NCI-H2196 (cell line): ENCODE measurements around the gene CPZ.

ENCODE experiments used
- DNase-seq: peaks from one replicate; lab custom pipeline; 2025; ENCODE audit not compliant: unreplicated experiment; lab: John Stamatoyannopoulos, UW

The CPZ gene

DNA sequence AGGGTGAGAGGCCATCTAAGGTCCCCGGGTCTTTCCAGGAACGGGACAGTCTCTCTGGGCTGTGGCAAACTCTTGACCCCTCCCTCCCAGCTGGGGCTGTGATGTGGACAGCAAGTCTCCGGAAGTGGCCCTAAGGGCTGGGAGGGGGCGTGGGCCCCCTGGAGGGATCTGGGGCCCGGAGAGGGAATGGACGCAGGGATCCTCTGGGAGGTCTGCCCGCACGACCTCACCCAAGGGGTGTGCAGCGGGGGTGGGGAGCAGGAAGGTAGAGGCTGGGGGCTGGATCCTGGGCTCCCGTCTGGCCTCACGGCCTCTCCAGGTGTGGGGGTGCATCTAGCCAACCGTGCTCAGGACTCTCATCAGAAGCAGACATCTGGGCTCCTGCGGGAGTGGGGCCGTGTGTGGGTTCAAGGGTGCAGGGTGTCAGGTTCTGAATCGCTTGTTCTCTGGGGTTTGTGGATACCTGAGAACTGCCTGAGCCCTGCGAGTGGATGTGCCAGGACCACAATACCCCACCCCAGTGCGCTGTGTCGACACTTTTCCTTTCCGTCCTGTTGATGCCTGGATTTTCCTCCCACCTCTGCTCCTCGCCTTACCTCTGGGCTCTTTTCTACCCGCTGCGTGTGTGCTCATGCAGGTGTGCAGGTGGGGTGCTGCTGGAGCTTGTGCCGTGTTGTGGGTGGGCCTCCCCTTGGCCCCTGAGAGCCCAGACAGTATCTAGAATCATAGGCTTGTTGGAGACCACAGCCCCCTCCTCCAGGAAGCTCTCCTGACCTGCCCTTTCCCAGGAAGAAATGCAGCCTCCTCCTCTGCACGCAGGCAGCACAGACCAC lies 915 bp downstream of the CPZ start:
- DNase-seq: no peak

DNA sequence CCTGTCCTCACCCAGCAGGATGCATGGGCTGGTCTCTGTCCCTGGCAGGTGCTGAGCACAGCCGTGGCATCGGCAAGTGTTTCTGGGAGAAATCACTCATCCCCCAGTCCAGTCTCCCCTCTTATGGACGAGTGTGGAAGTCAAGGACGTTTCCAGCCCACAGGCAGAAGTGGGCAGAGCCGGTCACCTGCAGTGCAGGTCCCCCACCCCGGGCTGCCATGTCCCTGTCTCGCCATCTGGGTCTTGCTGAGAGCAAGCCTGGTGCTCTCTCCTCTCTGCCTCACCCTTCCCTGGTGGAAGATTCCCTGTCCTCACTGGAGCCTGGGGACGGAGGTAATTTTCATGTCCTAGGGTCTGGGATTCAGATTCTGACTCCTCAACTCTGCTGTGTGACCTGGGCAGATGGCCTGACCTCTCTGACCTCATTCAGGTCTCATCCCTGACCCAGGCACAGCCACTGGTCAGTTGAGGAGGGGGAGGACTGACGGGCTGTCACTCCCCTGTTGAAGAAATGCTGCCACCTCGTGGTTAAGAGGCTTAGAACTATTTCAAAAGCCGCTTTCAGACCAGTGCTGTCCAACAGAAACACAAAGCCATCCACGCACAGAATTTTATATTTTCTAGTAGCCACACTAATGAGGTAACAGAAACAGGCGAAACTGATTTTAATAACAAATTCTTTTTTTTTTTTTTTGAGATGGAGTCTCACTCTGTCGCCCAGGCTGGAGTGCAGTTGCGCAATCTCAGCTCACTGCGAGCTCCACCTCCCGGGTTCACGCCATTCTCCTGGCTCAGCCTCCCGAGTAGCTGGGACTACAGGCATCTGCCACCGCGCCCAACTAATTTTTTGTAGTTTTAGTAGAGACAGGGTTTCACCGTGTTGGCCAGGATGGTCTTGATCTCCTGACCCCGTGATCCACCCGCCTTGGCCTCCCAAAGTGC lies 1.8 kb downstream of the CPZ start:
- peak; percentile 84 for DNase-seq

DNA sequence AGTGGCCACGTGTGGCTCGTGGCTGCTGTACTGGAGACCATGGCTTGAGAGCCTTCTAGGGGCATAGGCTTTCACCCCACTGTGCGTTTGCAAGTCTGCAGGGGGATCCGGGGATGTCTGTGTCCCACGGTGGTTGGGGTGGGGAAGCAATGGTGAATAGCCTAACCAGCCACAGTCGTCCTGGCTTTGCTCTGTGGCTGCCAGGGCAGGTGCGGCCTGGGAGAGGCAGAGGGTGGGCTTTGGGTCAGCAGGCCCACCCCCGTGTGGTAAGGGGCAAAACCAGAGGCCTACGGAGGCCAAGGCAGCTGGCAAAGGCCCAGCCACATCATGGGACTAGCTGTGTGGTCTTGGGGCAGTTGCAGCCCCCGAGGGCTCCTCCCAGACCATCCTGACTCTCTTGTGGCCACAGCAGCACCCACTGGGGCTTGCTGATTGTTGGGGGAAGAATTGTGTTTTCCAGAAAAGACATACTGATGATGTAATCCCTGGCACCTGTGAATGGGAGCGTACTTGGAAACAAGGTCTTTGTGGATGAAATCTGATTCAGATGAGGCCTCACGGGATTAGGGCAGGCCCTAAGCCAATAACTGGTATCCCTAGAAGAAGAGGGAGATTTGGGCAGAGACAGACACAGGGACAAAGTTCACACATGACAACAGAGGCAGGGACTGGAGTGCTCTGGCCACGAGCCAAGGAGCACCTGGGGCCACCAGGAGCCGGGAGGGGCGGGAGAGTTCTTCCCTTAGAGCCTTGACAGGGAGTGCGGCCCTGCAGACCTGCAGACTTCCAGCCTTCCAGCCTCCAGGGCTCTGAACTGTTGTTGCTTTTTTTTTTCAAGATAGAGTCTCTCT lies 2.9 kb downstream of the CPZ start:
- no peak for DNase-seq

DNA sequence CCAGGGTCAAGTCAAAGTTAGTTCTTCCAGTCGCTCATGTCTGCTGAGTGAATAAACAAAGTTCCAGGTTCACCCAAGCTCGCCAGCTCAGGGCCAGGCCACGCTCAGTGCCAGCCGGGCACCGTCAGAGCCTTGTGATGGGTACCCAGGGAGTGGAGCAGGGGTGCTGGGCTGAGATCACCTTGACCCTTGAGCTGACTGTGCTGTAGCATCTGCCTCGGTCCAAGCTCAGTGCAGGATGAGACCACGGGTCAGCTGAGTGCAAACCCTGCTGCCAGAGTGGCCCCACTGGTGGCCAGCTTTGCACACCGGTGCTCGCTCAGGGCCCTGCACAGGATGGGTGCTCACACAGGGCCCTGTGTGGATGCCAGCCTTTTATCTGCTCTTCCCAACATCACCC lies 4.3 kb downstream of the CPZ start:
- DNase-seq: no peak

DNA sequence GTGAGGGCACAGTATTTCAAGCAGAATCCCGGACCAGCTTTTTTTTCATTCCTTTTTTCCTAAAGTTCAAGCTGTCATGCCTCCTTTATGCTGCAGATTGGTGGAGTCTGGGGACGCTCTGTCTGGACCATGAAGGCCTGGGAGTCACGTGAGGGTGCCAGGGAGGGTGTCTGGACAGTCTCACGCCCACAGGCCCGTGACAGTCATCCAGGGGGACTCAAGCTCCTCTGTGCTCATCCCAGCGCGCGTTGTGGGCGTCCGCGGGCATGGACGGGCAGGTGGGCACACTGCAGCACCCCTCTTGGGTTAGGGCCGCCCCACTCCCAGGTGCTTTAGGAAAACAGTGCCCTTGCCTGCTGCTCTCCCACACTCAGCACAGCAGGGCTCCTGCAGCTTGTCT lies 4.8 kb downstream of the CPZ start:
- DNase-seq: no peak

DNA sequence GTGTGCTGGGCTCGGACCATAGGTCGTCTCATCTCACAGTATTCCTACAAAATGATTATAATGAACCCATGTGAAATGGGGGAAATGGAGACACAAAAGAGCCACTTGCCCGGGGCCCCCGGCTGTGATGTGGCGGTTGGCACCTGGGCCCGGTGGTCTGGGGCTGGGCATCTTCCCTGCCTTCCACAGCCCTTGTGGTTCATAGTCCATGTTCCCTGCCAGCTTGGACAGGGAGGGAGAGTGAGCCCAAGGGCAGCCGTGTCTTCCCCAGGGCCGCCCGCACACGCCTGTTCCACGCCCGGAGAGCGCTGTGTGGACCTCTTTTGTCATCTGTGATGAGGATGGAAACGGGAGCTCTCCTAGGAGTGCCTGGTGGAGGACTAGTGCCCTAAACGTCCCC lies 5.2 kb downstream of the CPZ start:
- DNase-seq: no peak

DNA sequence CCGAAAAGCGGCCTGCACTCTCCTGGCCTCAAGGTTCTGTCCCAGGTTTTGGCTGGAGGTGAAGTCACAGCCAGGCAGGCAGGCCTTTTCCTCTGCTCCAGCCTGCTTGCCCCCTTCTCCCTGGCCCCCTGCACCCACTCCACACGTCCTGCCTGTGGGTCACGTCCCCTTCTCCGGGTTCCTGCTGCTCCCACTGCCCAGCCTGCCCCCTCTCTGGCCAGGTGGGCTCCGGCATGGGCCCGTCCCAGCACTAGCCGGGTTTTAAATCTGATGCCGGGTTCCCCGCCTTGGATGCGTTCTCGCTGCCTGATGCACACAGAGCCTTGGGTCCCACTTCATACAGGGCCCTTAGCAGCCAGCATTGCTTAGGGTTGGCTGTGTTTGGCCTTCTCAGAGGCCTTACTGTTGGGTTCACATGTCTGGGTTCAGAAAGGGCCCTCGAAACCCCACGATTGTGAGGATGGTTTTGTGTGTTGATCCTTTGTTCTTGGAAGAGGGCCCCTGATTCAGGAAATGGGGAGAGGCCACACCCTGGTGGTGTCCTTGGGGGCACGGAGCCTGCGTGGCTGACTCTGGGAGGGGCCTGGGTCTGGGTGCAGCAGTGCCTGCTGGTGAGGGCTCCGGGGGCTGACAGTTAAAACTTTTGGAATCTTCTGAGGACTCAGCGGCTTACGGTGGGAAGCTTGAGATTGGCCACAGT lies 6.0 kb downstream of the CPZ start:
- DNase-seq: no peak

DNA sequence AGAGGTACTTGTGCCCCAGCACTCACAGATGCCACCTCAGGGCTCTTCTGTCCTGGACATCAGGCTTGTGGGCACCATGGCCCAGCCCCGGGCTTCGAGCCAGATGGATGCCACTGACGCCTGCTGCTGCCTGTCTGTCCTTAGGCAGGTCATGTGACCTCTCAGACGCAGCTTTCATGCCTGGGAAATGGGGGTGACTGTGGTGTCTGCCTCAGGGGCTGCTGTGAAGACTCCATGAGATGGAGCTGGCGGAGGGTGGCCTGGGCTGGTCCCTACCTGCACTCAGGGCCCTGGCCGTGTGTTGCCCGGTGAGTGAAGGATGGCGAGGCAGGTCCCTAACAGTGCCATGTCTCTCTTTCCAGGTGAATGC lies 6.5 kb downstream of the CPZ start:
- DNase-seq: no peak

DNA sequence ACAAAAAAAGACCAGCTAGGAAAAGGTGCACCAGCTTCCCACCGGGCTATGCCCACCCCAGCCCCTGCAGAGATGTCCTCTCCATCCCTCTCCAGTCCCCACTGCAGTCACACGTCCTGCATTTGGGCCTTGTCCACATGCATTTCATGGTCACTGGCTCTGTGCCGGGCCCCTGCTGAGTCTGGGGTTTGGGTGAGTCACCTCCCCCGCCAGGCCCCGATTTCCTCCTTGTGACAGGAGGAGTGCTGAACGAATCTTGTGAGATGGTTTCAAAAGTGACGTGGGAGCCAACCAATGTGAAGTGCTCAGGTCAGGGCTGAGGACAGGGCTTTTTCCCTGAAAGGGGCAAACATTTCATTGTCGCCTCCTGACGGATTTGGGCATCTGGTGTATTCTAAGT lies 7.1 kb downstream of the CPZ start:
- no peak for DNase-seq

DNA sequence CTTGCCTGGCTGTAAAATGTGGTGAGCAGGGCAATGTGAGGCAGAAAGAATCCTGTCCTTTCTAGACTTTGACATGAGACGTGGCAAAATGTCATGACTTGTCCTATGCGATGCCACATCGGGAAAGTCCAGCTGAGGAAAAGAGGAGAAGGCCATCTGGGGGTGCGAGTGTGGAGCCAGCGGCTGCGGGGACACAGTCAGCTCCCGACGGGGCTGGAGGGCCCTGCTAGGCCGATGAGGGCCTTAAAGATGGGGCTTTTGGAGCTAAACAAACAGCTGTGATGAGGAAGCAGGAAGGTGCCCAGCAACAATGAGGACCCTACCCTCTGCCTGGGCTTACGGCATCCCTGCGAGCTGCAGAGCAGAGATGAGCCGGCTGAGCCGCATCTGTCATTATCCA lies 7.7 kb downstream of the CPZ start:
- no peak for DNase-seq

DNA sequence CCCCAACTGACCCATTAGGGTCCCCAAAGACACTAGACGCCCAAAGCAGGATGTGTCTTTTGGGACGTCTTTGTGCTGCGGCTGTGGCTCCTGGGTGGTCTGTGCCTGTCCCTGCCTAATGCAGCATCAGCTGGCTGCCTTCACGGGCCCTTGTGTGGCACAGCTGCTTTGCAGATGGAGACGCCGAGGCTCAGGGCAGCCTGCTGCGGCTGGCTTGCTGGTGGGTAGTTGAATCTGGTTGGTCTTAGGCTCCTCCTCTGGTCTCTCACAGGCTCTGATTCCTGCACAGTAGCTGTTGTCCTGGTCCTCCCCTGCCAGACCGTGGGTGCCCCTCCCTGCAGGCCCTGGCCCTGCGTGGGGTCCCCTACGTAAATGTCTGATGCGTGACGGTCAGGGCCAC lies 8.1 kb downstream of the CPZ start:
- no peak for DNase-seq

DNA sequence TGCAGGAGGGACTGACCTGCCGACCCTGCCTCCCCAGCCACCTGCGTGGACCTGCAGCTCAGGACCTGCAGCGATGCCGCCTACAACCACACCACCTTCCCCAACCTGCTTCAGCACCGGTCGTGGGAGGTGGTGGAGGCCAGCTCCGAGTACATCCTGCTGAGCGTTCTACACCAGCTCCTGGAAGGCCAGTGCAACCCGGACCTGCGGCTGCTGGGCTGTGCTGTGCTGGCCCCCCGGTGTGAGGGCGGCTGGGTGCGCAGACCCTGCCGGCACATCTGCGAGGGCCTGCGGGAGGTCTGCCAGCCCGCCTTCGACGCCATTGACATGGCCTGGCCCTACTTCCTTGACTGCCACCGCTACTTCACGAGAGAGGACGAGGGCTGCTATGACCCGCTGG lies 8.5 kb downstream of the CPZ start:
- DNase-seq: no peak

DNA sequence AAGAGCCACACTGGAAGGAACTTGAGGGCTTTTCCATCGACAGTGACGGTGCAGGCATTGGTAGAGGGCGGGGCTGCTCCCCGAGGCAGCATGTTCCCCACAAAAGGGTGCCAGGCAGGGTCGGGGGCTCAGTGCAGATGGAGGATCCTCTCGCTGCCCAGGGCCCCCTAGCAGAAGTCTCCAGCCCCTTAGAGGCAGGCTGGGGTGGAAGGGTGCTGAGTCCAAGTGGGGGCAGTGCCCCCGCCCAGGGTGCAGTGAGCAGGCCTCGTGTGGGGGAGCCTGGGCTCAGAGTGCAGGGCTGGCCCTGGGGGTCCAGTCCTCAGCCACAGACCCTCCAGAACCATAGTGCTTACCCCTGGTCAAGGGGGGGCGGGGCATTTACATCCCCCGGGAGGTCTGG lies 9.0 kb downstream of the CPZ start:
- no peak for DNase-seq

DNA sequence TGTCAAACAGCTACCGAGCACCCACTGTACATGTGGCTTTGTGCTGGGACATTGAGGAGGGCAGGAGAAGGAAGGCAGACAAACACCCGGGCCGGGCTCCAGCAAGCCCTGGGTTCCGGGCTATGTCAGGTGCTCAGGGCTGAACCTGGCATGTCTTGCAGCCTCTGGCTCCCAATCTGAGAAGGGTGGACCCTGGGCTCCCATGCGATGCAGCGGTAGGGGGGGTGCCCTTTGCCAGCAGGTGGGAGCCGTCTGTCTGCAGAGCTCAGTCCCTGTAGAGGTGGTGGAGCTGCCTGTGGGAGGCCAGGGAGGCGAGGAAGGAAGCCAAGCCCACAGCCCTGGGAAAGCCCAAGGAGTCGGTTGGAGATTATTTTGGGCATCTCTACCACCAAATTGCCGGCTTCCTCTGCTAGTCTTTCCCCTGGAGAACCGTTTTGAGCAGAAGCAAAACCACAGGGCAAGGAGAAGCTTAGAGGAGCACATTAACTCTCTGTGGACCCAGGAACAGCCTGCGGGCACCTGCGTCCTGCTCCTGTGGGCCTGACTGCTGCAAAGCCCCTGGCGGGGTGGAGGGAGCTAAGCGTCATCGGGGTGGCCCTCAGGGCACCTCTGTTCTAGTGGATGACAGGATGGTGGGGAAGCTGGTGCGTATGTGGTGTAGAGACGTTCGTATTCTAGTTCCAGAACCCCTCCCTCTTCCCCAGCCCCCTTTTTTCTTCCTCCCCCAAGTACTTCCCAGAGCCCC lies 10.3 kb downstream of the CPZ start:
- no peak for DNase-seq

DNA sequence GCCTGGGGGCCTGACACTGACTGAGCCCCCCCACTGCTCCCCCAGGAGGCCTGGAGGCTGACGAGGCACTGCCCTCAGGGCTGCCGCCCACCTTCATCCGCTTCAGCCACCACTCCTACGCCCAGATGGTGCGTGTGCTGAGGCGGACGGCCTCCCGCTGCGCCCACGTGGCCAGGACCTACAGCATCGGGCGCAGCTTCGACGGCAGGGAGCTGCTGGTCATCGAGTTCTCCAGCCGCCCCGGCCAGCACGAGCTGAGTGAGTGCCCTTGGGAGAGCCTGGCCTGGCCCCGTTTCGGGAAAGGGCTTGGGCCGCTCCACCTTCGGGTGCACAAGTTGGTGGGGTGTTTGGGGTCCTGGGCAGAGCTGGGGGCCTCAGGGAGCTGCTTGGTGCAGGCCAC lies 11.4 kb downstream of the CPZ start:
- DNase-seq: no peak

DNA sequence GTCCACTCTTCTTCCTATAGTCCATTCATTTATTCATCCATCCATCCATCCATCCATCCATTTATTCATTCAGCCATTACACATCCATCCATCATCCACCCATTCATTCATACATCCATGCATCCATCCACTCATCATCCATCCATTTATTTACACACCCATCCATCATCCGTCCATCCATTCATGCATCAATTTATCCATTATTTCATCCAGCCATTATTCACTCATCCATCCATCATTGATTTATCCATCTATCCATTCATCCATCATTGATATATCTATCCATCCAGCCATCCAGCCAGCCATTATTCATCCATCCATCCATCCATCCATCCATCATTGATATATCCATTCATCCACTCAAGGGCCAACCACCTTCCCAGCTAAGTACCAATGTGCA lies 12.7 kb downstream of the CPZ start:
- no peak for DNase-seq

DNA sequence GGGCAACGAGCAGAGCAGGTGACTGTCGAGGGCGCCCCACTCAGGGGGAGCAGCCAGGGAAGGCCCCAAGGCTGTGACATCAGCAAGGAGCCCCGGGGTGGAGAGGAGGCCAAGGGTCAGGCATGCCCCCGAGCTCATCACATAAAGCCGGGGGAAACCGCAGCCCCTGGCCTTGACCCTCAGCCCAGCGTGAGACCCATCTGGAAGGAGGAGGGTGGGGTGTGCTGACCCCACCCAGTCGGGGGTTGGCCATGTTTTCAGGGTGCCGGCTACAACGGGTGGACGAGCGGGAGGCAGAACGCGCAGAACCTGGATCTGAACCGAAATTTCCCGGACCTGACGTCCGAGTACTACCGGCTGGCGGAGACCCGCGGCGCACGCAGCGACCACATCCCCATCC lies 13.9 kb downstream of the CPZ start:
- no peak for DNase-seq

DNA sequence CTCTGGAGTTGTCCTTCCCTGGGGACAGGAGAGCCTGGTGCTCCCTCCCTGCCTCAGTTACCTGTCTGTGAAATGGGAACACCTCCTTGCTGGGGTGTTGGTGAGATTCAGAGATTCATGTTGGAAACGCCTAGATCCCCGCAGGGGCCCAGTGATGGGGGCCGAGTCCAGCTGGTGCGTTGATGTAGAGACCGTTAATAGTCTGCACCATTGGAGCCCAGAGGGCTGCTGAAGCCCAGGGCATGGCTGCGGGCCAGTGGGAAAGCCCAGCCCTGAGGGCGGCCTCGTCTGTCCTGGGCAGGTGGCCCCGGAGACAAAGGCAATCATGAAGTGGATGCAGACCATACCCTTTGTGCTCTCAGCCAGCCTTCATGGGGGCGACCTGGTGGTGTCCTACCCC lies 14.4 kb downstream of the CPZ start:
- DNase-seq: no peak

DNA sequence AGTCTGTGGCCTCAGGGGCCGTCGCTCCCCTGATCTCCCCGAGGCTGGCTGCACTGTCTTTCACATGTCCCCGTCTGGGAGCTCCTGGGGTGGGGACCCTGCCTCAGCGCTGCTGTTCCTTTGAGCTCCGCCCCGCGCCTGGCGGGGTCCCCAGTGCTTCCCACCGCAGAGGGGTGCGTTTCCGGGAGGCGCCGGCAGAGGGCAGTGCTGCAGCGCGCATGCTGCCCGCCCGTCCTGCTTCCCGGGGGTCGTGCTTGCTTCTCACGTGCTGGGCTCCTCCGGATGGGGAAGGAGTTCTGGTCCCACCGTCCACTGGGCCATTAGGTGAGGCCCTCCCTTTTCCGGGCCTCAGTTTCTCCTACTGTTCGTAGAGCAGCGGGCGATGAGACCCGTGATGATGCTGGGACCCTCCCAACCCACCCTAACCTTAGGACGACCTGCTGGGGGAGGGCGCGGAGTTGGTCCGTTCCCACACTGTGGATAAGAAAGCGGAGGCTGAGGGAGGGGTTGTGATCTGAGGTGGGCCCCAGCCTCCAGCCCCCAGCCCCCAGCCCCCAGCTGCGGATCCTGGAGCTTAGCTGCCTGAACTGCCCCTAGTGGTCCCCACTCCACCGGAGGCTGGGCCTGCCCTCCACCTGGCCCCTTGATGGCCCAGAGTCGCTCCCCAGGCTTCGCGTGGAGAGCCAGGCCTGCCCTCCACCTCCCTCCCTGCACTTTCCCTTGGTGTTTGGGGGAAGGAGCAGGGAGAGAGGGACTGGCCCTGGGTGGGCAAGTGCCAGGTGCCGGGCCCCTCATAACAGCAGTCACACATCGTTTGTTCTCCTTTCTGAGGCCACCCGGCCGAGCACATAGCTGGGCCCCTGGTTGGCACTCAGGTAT lies 15.3 kb downstream of the CPZ start:
- DNase-seq: peak; percentile 21
